ENCODE data around the gene CCN2.

CCN2 gene, protein sequence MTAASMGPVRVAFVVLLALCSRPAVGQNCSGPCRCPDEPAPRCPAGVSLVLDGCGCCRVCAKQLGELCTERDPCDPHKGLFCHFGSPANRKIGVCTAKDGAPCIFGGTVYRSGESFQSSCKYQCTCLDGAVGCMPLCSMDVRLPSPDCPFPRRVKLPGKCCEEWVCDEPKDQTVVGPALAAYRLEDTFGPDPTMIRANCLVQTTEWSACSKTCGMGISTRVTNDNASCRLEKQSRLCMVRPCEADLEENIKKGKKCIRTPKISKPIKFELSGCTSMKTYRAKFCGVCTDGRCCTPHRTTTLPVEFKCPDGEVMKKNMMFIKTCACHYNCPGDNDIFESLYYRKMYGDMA

DNA sequence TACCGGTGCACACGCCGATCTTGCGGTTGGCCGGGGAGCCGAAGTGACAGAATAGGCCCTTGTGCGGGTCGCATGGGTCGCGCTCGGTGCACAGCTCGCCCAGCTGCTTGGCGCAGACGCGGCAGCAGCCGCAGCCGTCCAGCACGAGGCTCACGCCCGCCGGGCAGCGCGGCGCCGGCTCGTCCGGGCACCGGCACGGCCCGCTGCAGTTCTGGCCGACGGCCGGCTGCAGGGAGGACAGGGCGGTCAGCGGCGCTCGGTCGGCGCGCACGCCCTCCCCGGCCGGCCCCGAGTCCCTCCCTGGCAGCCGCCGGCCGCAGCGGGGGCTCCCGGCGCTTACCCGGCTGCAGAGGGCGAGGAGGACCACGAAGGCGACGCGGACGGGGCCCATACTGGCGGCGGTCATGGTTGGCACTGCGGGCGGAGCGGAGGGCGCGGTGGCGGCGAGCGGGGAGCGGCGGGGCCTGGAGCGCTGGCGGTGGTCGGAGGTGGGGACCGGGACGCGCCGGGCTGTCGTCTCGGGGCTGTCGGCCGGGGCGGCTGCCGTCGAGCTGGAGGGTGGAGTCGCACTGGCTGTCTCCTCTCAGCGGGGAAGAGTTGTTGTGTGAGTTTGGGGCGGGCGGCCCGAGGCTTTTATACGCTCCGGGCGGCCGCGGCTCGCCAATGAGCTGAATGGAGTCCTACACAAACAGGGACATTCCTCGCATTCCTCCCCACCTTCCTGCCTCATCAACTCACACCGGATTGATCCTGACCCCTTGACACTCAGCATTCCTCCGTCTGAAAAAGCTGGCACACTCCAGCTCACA lies at the start of gene CCN2:
CCN2 (minus strand) TSS at position 606 of the 809 bp plus-strand sequence; CDS start at position 406, 200 bp downstream.
- DNase-seq = peak; percentile 94

DNA sequence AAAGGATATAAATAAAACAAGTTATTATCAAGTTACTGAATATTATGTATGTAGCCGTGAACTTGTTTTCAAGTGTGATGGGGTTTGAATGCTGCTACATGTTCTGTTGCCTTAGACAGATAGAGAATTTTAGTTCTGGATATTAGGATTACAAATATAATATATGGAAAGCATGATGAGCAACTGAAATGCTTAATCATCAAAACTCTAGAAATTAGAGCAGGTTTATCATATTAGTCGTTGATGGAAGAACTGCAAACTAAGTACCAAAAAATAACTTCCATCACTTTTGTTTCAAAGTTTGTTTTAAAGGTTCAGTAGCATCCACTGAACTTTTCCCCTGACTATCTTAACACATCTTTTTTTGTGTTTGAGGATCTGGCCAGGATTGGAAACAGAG lies 49.1 kb upstream of the CCN2 start:
- no peak for DNase-seq

DNA sequence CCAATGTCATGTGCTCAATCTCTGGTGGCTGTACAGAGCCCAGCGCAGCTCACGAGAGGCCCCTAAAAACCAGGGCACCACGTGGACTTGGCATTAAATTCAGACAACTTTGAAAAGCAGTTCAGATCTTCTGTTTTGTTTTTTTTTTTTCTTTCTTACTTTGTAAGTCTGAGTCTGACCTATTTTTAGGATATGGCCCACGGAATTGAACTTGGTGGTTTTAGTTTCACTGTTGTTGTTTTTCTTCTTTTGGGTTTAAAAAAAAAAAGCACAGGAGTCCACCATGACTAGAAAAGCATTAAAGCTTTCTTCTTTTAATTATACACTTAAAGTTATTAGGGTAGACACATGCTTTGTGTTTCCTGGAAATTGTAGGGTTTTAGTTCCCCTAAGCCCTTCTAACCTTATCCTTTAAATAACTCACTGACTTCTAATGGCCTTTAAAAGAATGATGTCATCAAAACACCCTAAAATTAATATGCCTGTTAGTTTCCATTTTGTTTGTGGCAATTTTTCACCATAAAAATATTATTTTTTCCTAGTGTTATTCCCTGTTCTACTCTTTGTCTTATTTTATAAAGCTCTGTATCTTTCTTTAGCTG lies 48.5 kb upstream of the CCN2 start:
- no peak for DNase-seq

DNA sequence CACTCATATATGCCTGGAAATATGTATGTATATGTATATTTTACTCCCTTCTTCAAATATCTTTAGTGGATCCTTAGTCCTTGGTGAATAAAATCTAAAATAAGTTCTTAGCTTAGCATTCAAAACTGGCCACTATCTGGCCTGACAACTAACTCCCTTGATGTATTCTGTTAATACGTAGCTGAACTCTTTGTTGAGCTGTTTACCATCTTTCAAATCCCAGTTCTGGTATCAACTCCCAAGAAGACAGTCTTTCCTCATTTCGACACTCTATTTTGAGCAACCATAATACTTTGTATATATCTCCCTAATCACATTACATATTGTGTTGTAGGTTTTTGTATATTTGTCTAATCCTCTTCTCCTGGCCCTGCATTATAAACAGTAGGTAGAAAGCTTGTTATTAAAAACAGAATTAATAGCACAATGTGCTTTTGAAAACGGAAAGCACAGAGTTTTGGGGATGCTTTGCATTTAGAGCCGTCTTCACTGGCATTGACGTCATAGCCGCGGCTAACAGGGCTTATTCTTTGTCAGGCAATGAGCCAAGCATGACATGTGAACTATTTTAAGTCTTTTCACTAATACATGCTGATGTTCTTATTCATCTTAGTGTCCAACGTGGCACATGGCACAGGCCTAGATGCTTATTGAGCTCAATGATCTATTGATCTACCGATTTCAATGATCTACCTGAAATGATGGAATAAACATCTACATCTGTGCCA lies 47.2 kb upstream of the CCN2 start:
- no peak for DNase-seq

DNA sequence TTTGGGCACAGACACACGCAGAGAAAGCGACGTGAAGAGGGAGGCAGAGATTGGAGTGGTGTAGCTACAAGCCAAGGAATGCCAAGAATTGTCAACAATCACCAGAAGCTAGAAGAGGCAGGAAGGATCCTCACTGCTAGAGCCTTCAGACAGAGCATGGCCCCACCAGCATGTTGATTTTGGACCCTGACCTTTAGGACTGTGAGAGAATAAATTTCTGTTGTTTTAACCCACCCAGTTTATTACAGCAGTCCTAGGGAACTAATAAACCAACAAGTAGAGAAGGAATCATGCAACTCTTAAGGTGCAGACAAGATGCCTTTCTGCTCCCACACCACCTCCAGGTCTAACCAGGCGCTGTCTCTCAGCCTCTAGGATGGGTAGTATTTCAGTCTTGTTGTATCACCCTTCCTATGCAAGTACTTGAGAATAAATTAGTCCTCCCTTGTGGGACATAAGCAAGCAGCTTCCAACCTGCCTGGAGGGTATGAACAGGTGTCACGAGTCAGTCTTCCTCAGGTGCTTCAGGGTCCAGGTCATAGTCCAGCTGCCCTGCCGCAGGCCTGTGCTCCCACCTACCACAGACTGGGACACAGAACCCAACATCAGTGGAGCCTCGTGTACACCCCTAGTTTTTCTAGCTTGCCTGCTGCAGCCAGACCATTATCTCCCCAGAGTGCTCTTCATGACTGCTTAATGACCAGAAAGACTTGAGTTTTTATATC lies 46.4 kb upstream of the CCN2 start:
- no peak for DNase-seq

DNA sequence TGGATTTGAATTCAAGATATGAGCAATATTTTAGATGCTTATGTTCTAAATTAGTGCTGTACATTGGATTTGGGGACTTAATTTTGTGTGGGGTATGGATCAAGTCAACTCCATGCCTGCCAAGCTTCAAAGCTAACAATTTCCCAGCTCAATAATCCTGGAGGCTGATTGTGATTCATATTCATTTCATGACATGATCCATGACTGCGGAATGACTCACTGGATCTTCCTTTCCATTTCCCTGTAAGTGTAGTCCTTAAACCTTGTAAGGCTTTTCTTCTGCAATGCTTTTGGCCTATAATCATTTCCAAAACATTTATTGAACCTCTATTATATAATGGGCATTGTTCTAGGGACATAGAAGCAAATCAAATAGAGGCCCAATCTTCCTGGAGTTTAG lies 44.7 kb upstream of the CCN2 start:
- DNase-seq = no peak

DNA sequence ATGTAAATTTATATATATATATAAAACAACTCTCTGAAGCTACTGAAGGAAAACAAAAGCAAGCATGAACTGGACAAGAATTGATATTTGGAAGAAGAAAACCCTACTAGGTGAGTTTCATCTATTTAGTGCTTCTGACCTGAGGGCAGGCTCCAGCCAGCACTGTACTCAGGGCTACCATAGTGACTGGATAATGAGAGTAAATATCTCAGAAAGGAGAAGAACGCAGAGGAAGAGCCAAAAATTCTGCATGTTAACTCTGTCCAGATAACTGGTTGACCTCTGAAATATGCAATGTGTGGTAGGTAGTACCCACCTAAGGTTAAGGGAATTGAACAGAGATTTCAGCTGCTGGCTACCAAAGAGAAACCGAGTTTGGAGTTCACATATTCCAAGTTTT lies 41.4 kb upstream of the CCN2 start:
- no peak for DNase-seq

DNA sequence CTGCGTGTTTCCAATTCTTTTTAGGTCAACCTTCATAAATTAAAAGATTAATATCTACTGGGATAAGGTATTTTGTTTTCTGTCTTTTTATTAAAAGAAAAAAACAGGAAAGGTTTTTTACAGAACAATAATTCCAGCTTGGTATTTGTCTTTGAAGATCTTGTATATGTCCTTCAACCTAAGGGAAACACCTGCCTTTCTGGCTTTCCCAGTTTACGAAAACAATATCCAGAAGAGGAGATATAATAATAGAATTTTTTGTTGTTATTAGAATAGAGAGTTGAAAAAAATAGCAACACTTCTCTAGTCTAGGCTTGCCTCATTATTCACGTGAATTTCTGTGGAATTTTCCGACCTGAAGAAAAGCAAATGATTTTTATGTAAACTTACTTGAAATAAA lies 37.9 kb upstream of the CCN2 start:
- DNase-seq = no peak

DNA sequence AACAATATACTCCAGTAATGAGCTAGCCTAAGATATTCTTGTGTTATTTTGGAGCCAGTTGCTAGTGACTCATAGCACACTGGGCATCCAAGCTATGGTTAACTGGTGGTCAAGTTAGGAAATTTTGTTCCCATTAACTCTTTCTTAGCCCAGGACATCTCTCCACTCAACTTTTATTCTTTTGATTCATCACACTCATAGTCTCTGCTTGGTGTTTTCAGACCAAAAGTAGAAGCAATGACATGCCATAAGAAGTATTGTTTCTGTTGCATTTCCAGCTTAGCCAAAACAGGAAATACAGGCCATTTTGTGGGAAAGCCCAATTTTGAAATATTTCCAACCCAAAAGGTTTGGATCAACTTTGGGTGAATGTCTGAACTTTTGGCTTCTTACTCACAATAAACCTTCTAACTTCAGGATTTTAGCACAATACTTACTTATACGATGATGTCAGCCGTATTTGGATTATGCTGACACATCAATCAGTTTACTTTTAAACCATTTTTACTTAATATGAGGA lies 31.6 kb upstream of the CCN2 start:
- DNase-seq = no peak

DNA sequence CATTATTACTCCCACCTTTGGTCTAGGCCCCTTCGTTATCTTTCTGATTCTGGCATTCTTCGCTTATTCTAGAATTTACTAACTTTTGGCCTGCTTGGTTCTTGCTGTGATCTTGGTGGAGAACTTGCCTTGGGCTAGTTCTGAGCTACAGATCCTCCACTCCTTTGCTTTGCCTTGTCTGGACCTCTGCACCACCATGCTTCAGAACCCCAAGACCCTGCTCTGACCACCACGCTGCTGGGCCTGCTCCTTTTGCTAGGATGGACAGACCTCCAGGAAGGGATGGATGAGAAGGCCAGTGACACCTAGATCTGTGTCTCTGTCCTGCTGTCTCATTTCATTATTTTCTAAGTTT lies 30.4 kb upstream of the CCN2 start:
- no peak for DNase-seq

DNA sequence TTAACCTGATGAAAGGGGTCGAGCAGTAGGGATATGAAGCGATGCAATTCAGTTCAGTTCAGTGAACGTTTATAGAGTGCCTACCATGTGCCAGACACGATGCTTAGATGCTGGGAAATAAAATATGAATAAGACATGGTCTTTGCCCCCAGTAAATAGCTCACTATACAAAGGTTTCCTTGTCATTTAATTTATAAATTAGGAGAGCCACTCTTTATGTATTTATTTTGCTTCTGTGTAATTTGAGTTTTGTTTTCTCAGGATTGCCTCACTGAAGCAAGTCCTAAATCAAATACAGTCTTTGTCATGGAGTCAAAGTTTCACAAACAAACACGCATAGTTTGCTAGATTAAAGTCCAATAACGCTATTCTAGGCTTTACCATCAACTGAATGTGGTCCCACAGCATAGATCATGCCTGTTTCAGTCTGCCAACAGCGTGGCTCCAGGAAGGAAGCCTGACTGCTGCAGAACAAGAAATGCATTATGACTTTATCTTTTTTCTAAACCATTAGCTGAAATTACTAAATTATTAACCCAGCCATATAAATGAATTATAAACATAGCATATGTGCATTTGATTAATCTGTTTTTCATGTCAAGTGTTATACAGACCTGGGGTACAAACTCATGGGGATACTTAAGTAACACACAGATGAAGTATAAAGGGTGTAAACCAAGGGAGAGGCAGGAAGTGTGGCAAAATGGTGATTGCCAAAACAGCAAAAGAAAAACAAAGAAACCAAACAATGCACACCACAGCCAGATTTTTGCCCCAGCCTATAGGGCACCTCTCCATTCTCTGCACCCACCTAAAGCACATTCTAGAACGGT lies 29.8 kb upstream of the CCN2 start:
- no peak for DNase-seq

DNA sequence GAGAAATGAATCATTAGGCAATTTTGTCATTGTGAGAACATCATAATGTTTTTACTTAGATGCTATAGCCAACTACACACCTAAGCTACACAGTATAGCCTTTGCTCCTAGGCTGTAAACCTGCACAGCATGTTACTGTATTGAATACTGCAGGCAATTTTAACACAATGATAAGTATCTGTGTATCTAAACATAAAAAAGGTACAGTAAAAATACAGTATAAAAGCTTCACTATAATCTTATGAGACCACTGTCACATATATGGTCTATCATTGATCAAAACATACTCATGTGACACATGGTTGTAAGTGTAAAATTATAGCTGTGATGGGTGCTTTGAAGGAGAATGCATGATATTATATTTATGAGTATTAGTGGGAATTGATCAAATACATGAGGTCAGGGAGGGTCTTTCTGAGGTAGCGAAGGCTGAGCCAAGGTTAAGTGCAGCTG lies 29.2 kb upstream of the CCN2 start:
- DNase-seq = no peak

DNA sequence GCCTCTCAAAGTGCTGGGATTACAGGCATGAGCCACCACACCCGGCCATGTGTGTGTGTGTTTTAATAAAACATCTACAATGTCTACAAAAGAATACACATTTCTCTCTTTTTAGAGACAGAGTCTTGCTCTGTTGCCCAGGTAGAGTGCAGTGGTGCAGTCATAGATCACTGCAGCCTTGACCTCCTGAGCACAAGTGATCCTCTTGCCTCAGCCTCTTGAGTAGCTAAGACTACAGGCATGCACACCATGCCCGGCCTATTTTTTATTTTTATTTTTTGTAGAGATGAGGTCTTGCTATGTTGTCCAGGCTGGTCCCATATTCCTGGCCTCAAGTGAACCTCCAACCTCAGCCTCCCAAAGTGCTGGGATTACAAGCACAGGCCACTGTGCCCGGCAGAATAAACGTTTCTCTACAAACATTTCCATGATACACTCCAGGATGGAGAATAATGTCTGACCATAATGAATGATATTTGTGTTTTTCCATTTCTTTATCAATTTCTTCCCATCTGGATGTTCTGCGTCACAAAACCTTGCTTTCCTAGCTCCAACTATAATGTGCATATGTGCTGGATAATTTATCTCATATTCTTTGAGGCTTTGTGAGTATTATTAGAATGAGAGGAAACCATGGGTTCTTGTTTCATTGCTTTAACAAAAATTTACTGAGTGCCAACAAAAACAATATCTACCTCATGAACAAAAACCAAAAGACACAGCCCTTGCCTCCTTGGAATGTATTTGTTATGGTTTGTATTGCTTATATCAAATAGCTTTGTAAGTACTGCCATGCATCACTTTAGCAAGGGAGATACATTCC lies 28.6 kb upstream of the CCN2 start:
- no peak for DNase-seq

DNA sequence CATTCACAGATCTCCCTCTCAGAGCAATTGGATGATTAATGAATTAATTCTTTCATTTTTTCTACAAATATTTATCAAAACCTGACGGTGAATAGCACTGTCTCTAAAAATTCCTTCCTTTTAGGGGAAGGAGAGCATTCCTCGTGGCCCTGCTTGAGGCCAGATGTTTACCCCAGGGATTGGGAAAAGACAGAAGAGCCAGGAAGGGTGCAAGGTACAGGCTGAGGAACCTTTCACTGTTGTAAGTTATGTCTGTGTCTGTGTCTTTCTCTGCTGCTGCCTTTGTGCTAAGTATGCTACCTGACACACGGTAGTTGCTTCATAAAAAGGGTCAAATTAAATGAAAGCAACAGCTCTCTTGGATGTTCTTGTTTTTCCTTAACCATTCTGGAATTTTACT lies 27.4 kb upstream of the CCN2 start:
- DNase-seq = no peak

DNA sequence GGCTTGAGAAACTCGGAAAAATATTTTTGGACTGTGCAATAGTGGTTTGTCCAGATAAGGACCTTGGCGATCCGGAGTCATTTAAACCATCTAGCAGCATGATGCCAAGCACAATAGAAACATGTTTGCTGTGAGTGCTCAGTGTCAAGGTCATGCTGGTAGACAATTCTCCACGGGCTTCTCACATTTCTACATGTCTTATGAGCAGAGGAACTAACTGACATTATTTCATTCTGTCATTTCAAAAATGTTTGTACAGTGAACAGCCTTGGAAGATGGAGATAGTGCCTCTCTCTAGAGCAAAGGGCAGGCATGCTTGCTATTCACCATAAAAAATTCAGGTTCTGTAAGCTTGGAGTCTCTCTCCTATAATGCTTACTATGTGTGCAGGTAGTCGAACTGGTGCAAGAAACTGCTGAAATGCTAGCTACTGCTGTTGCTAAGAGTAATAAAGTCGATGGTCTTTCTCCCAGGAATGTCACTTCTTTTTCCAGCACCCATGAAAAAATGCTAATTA lies 25.4 kb upstream of the CCN2 start:
- DNase-seq = no peak

DNA sequence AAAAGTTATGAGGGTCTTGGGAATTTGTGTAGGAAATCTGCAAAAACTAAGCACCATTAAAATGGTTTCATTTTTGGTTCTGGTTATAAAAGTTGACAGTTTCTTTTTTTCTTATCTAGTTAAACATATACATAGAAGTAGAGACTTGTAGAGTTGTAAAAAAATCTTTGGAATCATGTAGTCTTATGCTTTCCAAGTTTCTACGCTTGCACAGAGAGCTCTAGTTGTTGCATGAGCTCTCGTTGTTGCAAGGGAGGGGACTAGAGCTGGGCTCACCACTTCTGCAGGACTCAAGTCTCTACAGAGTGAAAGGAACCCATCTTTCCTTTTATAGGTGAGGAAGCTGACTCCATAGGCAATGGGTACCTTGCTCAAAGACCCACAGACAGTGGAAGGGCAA lies 21.6 kb upstream of the CCN2 start:
- DNase-seq = no peak

DNA sequence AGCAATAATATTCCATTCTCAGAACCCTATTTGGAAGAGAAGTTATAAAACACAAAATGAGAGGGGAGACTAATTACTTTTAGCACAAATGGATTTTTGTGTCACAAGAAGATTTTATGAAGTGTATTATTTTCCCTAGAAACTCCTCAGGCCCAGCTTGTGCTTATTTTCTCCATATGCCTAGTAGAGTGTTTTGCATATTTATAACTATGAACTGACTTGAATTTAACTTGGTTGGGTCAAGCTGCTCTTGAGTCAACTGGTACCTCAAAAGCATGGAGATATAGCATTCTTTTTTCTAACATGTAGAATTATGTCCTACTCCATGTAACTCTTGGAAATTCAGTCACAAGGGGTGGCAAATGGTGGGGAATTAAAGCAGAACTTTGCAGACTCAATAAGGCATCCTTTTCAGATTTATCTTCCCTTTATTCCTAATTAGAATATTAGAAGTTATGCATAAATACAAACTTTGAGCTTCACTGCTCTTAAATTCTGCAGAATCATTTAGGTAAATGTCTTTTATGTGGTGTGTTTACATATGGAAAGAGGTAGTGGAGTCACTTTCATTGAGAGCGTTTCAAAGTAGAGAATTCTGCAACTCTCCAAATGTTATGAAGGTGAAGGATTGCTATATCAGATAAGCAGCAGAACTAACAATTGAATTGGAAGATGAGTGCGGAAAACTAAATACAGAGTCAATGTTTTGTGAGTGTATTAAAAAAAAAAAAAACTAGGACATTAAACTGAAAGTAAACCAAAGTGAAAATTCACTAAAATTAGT lies 19.1 kb upstream of the CCN2 start:
- no peak for DNase-seq

DNA sequence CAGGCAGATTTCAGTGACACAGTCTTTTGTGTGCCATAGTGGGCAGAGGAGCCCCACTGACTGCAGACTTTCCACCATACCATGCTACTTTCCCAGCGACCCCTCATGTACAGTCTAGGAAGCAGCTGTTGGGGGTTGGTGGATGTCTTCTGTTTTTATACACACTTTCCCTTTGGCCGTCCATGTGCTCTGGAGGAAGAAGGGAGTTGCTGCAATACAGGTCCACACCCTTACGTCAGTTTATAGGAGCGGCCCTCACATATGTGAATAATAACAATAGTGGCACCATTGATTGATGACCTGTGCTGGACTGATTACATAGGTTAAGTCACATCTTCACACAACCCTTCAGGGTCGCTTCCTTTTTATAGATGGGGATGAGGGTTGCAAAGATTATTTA lies 17.5 kb upstream of the CCN2 start:
- DNase-seq = no peak

DNA sequence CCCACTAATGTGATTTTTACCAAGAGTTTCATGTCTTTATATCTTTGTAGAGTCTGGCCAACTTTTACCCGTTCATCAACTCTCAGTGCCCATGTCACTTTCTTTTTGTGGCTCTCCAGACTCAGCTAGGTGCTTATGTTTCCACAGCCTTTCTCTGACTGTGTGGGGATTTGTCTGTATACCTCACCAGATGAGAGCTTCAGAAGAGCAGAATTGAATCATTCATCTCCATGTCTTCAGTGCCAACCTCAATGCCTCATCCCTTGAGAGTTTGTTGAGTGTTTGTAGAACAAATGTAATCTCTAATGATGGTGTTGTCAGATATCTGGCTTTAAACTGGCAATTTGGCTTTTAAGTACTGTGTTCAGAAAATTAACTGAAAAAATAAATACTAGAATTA lies 16.8 kb upstream of the CCN2 start:
- DNase-seq = no peak
